Fibroblast of lung (primary cell): ENCODE data around the gene S100A4. TPM values are rescaled to one million over a fixed set of nuclear protein-coding genes. Genes with fewer than 3 reads are reported as not detected.
A peak's percentile ranks its signal among the peaks of the same experiment; 100 is the strongest.

ENCODE experiments used
- DNase-seq, 2 donors: peaks; one replicate each; pipeline versions ENCODE4 v3.0.0 to v3.0.0-alpha.2; 2010; ENCODE audit warnings: low read depth in 2 of 2
- H2AFZ ChIP-seq: 2 replicates; pipeline ENCODE4 v1.5.1; 2012; ENCODE audit warnings: low read length, control low read depth, inconsistent platforms
- H3K27ac ChIP-seq: 2 replicates; pipeline ENCODE4 v1.5.1; 2011; ENCODE audit warnings: low read length, control low read depth; ENCODE audit not compliant: insufficient read depth
- H3K27me3 ChIP-seq: 2 replicates; pipeline ENCODE4 v1.5.1; 2011; ENCODE audit warnings: mild to moderate bottlenecking, low read length; ENCODE audit not compliant: control insufficient read depth, insufficient read depth
- H3K36me3 ChIP-seq: 2 replicates; pipeline ENCODE4 v1.5.1; 2011; ENCODE audit warnings: low read length; ENCODE audit not compliant: control insufficient read depth, insufficient read depth
- H3K4me1 ChIP-seq: 2 replicates; pipeline ENCODE4 v1.5.1; 2011; ENCODE audit warnings: low read length; ENCODE audit not compliant: control insufficient read depth, insufficient read depth; ENCODE audit errors: extremely low read depth
- H3K4me2 ChIP-seq: 2 replicates; pipeline ENCODE4 v1.5.1; 2011; ENCODE audit warnings: low read length, control low read depth; ENCODE audit not compliant: insufficient read depth; ENCODE audit errors: extremely low read depth
- H3K4me3 ChIP-seq, 4 experiments: fragments of 200-600 bp in 1 of 4; sonication (generic) in 1 of 4; replicated peaks in 1 of 4; 2 replicates each; pipeline ENCODE4 v1.5.1; 2011 to 2016; ENCODE audit warnings: low read length in 4 of 4, low read depth in 3 of 4, mild to moderate bottlenecking in 3 of 4, control low read depth in 2 of 4, inconsistent platforms in 1 of 4, mixed read lengths in 1 of 4; ENCODE audit not compliant: insufficient read depth in 1 of 4; ENCODE audit errors: control extremely low read depth in 1 of 4
- H3K79me2 ChIP-seq: 2 replicates; pipeline ENCODE4 v1.5.1; 2012; ENCODE audit warnings: mild to moderate bottlenecking, low read length, inconsistent platforms; ENCODE audit not compliant: control insufficient read depth, insufficient read depth
- H3K9ac ChIP-seq: 2 replicates; pipeline ENCODE4 v1.5.1; 2011; ENCODE audit warnings: mild to moderate bottlenecking, low read length, control low read depth; ENCODE audit not compliant: insufficient read depth
- H3K9me3 ChIP-seq: 2 replicates; pipeline ENCODE4 v1.5.1; 2012; ENCODE audit warnings: low read depth, low read length; ENCODE audit not compliant: control insufficient read depth, insufficient read depth
- H4K20me1 ChIP-seq: 2 replicates; pipeline ENCODE4 v1.5.1; 2011; ENCODE audit warnings: low read length; ENCODE audit not compliant: control insufficient read depth, insufficient read depth; ENCODE audit errors: extremely low read depth
- EZH2 ChIP-seq: IDR thresholded peaks from 2 replicates; pipeline ENCODE4 v1.5.1; 2012; ENCODE audit warnings: low read length, control low read depth, mild to moderate bottlenecking; ENCODE audit errors: missing control alignments
- polyA plus RNA-seq, 2 donors: library from polyadenylated mRNA; depleted of rRNA in 1 of 2; stranded (reverse) in 1 of 2; unstranded in 1 of 2; fragments of >200 nt; gene quantifications; 2 replicates each; pipeline ENCODE4 v1.2.1, GENCODE V29; 2011 to 2012; ENCODE audit warnings: missing spikeins in 1 of 2
- total RNA-seq: library from RNA; depleted of rRNA; stranded (reverse); fragments of >200 nt; gene quantifications from 2 replicates; pipeline ENCODE4 v1.2.1, GENCODE V29; 2014
- TF ChIP-seq, protein P1 (sequence below), 2 donors: IDR thresholded peaks in 1 of 2; conservative IDR thresholded peaks in 1 of 2; 1 replicate in 1 of 2; 2 replicates in 1 of 2; pipeline ENCODE4 v1.5.1; 2011 to 2012; ENCODE audit warnings: low read length in 2 of 2, control low read depth in 1 of 2, inconsistent platforms in 1 of 2, low read depth in 1 of 2, mild to moderate bottlenecking in 1 of 2

Gene S100A4
- total and polyA plus RNA-seq, 2 donors (not counting 1 experiment from before 2014, with no cell fraction given): 287 to 371 TPM

DNA sequence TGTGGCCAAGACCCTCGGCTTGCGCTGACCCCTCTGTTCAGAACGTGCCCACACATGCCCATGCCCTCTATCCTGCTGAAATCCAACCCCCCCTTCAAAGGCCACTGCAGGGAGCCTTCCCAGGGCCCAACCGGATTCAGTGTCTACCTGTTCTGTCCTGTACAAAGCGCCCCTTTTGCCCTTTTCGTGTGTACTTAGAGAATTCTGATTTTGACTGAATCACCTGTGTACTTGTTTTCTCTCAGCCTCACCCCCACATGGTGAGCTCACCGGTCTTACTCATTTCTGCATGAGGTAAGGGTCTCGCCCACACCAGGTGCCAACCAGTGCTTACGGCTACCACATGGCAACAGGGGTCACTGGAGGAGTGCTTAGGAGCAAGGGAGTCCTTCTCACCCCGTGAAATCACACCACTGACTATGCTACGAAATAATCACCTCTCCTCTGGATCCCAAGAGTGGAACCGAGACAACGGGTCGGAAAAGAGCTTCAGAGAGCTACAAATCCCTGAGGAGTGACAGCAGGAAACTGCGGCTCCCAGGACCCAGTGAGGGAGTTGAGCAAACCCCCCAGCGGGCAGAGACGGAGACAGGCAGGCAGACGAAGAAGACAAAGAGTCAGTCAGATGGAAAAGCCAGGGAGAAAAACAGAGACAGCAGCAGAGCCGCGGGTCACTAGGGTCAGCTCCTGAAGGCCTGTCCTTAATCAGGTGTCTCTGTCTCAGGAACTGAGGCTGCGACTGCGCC lies 22.2 kb upstream of the S100A4 start:
- DNase-seq: peak; percentile 41 to 76
- Histone ChIP-seq H4K20me1 (no peaks in the 10 kb centered on the region), H3K9me3 (no peaks in the 10 kb centered on the region), H3K36me3 (no peaks in the 10 kb centered on the region), H3K4me1 (peaks cover 35% of the 10 kb centered on the region), H3K9ac (no peak overlapping the region), H3K4me2 (peak overlapping the region; percentile 75), H3K27me3 (no peaks in the 10 kb centered on the region), H3K79me2 (no peaks in the 10 kb centered on the region), H3K4me3 (peak overlapping the region in 1 of 4 experiments; percentile 2), H3K27ac (peak overlapping the region; percentile 100), H2AFZ (peak overlapping the region; percentile 39)
- TF ChIP-seq, protein P1, sequence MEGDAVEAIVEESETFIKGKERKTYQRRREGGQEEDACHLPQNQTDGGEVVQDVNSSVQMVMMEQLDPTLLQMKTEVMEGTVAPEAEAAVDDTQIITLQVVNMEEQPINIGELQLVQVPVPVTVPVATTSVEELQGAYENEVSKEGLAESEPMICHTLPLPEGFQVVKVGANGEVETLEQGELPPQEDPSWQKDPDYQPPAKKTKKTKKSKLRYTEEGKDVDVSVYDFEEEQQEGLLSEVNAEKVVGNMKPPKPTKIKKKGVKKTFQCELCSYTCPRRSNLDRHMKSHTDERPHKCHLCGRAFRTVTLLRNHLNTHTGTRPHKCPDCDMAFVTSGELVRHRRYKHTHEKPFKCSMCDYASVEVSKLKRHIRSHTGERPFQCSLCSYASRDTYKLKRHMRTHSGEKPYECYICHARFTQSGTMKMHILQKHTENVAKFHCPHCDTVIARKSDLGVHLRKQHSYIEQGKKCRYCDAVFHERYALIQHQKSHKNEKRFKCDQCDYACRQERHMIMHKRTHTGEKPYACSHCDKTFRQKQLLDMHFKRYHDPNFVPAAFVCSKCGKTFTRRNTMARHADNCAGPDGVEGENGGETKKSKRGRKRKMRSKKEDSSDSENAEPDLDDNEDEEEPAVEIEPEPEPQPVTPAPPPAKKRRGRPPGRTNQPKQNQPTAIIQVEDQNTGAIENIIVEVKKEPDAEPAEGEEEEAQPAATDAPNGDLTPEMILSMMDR (conservative IDR thresholded peaks at IDR 0.05 in 1 of 2, IDR thresholded peaks at IDR 0.05 in 1 of 2; ENCODE audit: low read depth in 1 of 2, low read length in 2 of 2): no peak
- no peak for TF ChIP-seq EZH2

DNA sequence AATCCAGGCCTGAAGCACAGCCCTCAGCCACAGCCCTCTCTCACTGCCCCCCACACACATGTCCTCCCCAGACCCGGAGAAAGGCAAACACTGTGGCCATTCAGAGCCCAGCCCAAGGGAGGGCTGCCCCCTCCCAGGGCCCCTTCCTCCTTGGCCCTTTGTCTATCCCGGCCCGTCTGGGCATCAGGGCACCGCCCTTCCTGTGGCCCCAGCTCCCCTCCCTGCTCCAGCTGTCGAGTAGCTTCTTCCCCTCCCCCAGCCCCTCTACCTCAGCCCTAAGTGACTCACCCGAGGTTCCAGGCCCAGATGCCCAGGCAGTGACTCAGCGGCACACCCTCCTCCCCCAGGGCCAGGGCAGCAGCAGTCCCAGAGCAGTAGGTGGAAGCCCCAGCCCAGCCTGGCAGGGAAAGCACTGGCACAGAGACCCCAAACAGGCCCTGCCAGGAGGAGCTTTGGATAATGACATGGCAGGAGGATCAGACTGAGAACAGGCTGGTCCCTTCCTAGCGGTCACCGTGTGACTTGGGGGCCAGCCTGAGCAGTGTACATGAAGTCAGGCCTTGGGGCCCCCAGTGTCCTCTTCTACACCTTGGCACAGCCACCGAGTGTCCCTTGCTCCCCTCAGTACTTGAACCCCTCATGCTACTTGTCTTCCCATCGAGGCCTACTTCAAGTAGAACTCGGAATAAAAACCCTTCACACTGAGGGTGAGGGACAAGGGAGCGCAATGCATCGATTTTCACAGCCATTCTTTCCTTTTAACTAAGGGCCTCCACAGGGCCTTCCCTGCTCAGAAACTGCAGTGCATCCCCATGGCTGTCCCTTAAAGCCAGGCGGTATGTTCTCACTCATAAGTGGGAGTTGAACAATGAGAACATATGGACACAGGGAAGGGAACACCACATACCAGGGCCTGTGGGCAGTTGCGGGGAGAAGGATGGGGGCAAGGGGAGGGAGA lies 21.1 kb upstream of the S100A4 start:
- Histone ChIP-seq H2AFZ (no peak overlapping the region), H3K27ac (peak overlapping the region; percentile 100), H4K20me1 (no peaks in the 10 kb centered on the region), H3K9me3 (no peaks in the 10 kb centered on the region), H3K9ac (peak overlapping the region; percentile 76), H3K36me3 (no peaks in the 10 kb centered on the region), H3K4me3 (peak overlapping the region in 1 of 4 experiments; percentile 9), H3K27me3 (no peaks in the 10 kb centered on the region), H3K79me2 (no peaks in the 10 kb centered on the region), H3K4me2 (peak overlapping the region; percentile 92), H3K4me1 (peaks cover 33% of the 10 kb centered on the region)
- TF ChIP-seq EZH2: no peak
- DNase-seq: peak; percentile 98 to 99

DNA sequence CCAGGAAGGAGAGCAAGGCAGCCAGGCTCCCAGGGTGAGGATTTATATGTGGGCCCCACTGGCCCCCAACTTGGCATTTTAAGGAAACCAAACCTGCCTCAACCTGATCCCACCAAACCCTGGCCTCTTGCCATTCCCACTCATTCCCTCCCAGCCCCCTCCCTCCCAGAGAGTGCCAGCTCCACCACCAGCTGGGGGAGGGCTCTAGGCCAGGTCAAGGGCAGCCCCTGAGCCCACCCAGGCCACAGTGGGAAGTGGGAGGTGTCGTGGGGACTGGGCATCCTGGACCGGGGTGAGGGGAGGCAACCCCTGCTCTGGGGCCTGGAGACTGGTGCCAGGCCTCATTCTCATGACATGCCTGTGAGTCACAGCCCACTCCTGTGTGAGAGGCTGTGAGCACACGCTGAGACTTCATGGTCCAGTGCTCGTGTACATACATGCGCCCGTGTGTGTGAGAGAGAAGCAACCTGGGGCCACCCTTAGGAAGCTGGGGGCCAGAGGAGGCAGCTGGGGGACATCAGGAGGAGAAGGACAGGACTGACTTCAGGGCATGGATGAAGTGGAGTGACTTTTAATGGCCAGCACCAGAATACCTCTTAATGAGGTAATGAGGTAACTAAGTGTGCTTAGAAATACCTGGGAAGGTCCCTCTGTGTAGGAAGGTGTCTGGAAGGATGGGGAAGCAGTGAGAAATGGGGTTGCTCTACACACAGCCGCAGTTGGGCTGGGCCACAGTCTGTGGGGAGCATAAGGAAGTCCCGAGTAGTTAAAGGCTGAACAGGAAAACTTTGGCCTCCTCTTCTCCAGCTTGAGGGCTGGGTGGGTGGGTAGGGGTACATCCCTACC lies 20.1 kb upstream of the S100A4 start, which contains the start of gene S100A2:
Gene S100A2, minus strand, starts transcription at position 316 of the 846 bp plus-strand sequence. CDS start 1,967 bp downstream, outside the sequence.
- Histone ChIP-seq H3K27me3 (no peaks in the 10 kb centered on the region), H4K20me1 (no peaks in the 10 kb centered on the region), H2AFZ (no peak within 1 kb of the TSS), H3K27ac (peak within 1 kb of the TSS; percentile 100), H3K9ac (peak within 1 kb of the TSS; percentile 76), H3K4me1 (peaks cover 30% of the 10 kb centered on the region), H3K4me2 (peak within 1 kb of the TSS; percentile 92), H3K36me3 (no peaks in the 10 kb centered on the region), H3K4me3 (peak within 1 kb of the TSS in 1 of 4 experiments; percentile 9), H3K9me3 (no peaks in the 10 kb centered on the region), H3K79me2 (no peaks in the 10 kb centered on the region)
- no peak for TF ChIP-seq EZH2
- TF ChIP-seq, protein P1 (conservative IDR thresholded peaks at IDR 0.05 in 1 of 2, IDR thresholded peaks at IDR 0.05 in 1 of 2; ENCODE audit: low read depth in 1 of 2, low read length in 2 of 2): no peak
- DNase-seq: peak; percentile 91 to 96
